Measurements from ENCODE around the gene TMEM158.

TMEM158 gene

GRCh38 chr3:45226206-45226915 is at the start of gene TMEM158:
TMEM158 (minus strand) TSS chr3:45226287; CDS start chr3:45226027, 260 bp downstream.
- in situ Hi-C loops (cut with MboI; ENCODE audit: low sequenced_read_pairs) = no loop called here

DNA sequence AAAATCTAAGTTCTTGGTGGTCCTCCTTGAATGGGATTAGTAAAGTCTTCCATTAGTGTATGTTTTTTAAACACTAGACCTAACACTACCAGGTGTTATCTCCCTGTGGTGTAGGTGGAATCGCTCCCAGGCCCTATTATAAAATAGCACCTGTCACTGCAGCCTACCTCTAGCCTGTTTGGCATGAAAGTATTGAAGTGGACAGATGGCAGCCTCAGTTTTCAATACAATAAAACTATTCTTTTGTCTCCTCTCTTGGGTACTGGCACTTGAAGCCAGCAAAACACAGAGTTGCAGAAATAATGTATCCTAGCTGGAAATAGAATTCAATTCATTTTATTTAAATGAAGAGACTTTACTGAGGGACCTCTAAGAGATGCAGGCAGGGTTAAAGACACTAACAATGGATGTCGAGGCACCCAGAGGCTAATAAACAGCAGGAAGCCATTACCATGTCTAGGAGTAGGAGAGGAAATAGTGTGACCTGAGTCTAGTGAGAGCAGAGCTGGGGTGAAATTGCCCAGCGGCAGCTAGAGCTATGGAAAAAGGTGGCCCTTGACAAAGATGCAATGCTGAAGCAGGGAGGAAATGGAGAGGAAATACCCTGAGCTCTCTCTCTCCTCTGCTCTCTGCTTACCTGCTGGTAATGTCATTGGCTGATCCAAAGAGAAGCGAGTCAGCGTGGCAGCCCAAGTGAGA is 49.1 kb upstream of the TMEM158 start:
- in situ Hi-C loops (cut with MboI; ENCODE audit: low sequenced_read_pairs) = no loop called here

GRCh38 chr3:45273681-45274515 is 47.8 kb upstream of the TMEM158 start:
- in situ Hi-C loops (cut with MboI; ENCODE audit: low sequenced_read_pairs) = no loop called here

- in situ Hi-C loops (cut with MboI; ENCODE audit: low sequenced_read_pairs) = no loop called here
Measured at GRCh38 chr3:45272828-45273470, 46.9 kb upstream of the TMEM158 start.

GRCh38 chr3:45272032-45272810 is 46.1 kb upstream of the TMEM158 start:
- in situ Hi-C loops (cut with MboI; ENCODE audit: low sequenced_read_pairs) = no loop called here

GRCh38 chr3:45269952-45270351 is 43.9 kb upstream of the TMEM158 start:
- in situ Hi-C loops (cut with MboI; ENCODE audit: low sequenced_read_pairs) = no loop called here

- in situ Hi-C loops (cut with MboI; ENCODE audit: low sequenced_read_pairs) = no loop called here
Measured at GRCh38 chr3:45267097-45267496, 41.0 kb upstream of the TMEM158 start.

GRCh38 chr3:45261333-45262110 is 35.4 kb upstream of the TMEM158 start:
- in situ Hi-C loops (cut with MboI; ENCODE audit: low sequenced_read_pairs) = no loop called here

GRCh38 chr3:45259133-45259532 is 33.0 kb upstream of the TMEM158 start:
- in situ Hi-C loops (cut with MboI; ENCODE audit: low sequenced_read_pairs) = no loop called here

DNA sequence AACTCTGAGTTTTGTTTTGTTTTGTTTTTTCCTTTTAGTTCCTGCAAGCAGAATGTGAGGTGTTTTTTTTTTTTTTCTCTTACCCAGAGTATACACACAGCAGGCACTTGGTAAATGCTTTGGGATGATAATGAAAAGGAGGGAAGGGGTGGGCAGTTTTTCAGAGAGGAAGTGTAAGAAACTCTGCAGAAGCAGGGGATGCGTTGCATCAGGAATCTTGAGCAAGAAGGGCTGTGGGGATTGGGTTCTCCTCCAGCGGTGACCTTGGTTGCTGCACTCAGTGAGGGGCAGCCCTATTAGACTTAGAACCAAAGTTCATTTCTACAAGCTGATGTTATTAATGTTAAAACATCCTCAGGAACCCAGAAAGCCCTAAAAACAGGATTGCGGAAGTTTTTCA is 32.2 kb upstream of the TMEM158 start:
- in situ Hi-C loops (cut with MboI; ENCODE audit: low sequenced_read_pairs) = no loop called here

DNA sequence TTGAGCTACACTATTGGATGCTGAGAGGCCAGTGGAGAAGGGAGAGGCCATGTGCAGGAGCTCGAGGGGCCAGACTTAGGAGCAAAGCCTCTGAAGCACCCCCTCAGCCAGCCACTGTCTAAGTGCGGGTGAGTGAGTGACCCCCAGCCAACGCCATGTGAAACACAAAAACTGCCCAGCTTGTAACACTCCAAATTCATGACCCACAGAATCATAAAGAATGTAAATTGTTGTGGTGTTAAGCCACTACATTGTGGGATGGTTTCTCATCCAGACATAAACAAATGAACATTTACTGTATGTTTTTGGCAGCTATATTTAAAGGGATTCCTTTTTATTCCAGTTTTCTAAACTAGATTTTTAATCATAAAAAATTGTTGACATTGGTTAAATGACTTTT is 27.2 kb upstream of the TMEM158 start:
- in situ Hi-C loops (cut with MboI; ENCODE audit: low sequenced_read_pairs) = no loop called here

GRCh38 chr3:45252826-45253225 is 26.7 kb upstream of the TMEM158 start:
- in situ Hi-C loops (cut with MboI; ENCODE audit: low sequenced_read_pairs) = no loop called here

DNA sequence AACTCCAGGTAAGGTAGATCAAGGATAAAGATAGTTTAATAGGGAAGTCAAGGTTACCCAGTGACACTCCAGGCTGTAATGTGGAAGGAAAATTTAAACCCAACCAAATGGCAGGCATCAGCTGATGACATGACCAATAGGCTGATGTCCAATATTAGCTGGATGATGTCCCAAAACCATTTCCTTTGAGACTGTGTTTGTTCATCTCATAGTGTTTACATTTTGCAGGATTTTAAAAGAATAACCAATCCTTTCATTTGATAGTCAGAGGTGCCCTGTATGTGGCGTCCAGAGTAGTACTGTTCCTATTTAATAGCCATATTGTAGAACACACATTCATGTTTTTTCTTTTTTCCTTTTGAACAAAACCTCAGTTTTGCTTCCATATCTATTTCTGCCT is 23.3 kb upstream of the TMEM158 start:
- in situ Hi-C loops (cut with MboI; ENCODE audit: low sequenced_read_pairs) = no loop called here

GRCh38 chr3:45246241-45246640 is 20.2 kb upstream of the TMEM158 start:
- in situ Hi-C loops (cut with MboI; ENCODE audit: low sequenced_read_pairs) = no loop called here

DNA sequence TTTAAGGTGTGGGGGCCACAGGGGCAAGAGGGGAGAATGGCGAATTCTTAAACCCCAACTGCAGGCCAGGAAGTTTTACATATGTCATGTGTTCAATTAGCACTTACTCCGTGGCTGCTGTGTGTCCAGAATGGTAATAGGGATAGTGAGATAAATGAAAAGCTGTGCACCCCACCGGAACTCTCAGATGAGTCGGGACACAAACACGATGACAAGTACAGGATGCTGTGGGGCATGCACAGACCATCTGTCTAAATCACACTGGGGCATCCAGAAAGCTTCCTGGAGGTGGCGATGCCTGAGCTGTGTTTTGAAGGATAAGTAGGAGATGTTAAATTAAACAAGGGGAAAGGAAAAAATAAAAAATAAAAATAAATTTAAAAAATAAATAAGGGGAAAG is 18.3 kb upstream of the TMEM158 start:
- in situ Hi-C loops (cut with MboI; ENCODE audit: low sequenced_read_pairs) = no loop called here

DNA sequence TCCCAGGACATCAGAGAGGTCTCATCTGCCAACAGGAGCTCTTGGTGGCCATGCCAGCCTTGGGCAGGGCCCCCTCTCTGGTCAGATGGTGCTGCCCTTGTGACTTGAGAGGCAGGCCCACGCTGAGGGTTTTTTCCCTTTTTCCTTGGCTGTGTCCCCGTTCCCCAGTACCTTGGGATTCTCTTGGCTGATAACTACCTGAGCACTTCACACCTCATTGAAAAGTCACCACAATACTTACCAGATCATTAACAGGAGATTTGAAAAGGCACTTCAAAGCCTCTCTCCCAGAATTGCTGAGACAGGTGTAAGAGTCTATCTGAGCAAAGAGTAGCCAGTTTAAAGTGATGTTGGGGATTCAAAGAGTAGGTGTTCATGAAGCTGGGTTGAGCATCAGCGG is 15.1 kb upstream of the TMEM158 start:
- in situ Hi-C loops (cut with MboI; ENCODE audit: low sequenced_read_pairs) = no loop called here

DNA sequence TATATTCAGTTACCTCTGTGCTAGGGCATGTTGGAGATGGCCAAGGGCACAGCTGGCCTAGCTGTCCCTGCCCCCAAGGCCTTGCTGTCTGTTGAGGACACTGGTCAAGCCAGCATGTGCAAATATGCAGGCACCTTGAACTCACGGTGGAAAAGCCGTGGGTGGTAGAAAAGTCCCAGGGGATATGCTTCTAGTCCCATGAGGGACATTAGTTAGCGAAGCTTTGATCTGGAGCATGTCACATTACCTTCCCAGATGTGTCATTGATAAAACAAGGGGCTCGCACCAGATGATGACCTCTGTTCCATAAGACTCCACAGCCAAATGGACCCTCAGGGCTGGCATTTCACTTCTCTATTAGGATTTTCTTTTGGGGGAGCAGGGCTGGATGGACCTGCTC is 14.2 kb upstream of the TMEM158 start:
- in situ Hi-C loops (cut with MboI; ENCODE audit: low sequenced_read_pairs) = no loop called here

- in situ Hi-C loops (cut with MboI; ENCODE audit: low sequenced_read_pairs) = no loop called here
Measured at GRCh38 chr3:45239254-45239653, 13.2 kb upstream of the TMEM158 start.

GRCh38 chr3:45236964-45237363 is 10.9 kb upstream of the TMEM158 start:
- in situ Hi-C loops (cut with MboI; ENCODE audit: low sequenced_read_pairs) = no loop called here

GRCh38 chr3:45235409-45235808 is 9.3 kb upstream of the TMEM158 start:
- in situ Hi-C loops (cut with MboI; ENCODE audit: low sequenced_read_pairs) = no loop called here

Measured in hTERT RPE-1 (cell line).